ENCODE results near the gene VWA8.
"Not testable (repeated sequence)": the region's sequence is repeated elsewhere in the genome, so short reads cannot be mapped to it uniquely, and the experiment has no call there.

The VWA8 gene

DNA sequence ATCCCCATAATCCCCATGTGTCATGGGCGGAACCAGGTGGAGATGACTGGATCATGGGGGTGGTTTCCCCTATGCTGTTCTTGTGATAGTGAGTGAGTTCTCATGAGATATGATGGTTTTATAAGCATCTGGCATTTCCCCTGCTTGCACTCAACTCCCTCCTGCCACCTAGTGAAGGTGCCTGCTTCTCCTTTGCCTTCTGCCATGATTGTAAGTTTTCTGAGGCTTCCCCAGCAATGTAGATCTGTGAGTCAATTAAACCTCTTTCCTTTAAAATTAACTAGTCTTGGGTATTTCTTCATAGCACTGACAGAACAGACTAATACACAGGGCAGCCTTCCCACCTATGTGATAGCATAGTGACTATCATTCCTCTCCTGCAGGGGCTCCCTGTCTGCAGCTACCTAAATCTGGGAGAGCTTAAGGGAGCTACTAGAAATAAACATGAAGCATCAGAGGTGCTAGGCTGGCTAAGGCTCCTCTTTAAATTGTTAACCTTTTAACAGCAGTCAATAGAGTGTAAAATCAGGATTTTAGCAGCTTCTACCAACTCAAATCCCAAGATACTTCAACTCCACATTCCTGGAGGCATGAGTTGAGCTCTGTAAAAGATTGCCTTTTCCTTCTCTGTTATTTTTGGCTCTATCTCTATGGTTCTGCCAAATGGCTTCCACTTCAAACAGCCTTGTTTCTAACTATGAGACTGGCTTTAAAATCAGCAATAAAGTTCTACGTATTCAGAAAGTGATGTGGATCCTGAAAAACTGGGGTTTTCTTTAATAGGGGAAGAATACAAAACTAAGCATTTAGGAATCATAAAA is 112.3 kb downstream of the VWA8 start:
- DNase-seq: no peak

DNA sequence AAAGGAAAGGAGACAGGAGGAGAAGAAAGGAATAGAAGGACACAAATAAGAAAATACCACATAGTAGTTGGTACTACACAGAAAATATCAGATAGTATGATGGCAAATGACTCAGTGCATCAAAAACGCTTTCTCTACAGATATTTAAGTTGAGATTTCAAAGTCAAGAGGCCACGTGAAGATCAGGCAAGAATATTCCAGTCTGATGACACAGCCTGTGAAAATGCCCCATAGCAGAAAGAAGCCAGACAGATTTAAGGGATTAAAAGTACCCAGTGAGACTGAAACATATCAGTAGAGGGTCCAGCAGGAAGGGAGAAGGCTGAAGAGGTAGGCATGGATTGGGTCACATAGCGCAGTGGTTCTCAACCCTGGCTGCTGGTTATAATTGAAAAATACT is 113.7 kb downstream of the VWA8 start:
- DNase-seq: no peak

- DNase-seq: no peak
Observed at GRCh38 chr13:41842036-41842620, 118.8 kb downstream of the VWA8 start.

- DNase-seq: no peak
Observed at GRCh38 chr13:41837629-41838028, 123.3 kb downstream of the VWA8 start.

GRCh38 chr13:41835871-41836270 is 125.0 kb downstream of the VWA8 start:
- DNase-seq: no peak

- not testable (repeated sequence) for DNase-seq
Observed at GRCh38 chr13:41834697-41835096, 126.2 kb downstream of the VWA8 start.

DNA sequence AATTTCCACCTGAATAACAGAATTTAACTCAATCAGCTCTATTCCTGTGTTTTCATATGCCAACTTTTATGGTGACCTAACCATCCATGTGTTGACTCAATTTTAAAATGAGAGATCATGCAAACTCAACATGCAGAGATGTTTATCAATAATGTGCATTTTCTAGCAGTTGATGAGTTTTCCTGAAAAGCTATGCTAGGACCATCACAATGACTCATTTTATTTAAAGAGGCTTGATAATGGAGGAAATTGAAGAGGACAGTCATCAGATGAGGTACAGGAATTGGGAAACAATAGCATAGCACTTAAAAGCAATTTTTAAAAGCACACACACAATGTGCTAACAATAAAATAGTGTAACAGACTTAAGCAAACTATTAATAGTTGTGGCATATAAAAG is 127.1 kb downstream of the VWA8 start:
- DNase-seq: no peak

GRCh38 chr13:41833201-41833600 is 127.7 kb downstream of the VWA8 start:
- DNase-seq: no peak

- DNase-seq: no peak
Observed at GRCh38 chr13:41827507-41828213, 133.2 kb downstream of the VWA8 start.

DNA sequence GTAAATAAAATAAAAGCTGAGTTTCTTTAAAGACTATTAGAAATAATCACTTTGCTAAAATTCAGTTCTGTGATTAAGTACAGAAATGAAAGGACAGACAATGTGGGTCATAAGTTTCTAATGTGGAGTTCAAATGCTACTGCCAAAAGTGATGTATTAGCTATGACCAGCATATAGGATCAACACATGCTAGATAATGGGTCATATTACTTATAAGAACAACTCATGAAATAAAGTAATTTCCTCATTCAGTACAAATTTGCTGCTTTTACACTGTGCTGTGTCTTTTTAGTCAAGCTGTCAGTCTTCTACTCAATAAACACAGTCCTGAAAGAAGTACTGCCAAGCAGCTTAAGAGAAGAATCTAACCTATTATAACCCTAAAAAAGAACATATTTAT is 135.2 kb downstream of the VWA8 start:
- DNase-seq: no peak

- DNase-seq: no peak
Observed at GRCh38 chr13:41823476-41823875, 137.4 kb downstream of the VWA8 start.

DNA sequence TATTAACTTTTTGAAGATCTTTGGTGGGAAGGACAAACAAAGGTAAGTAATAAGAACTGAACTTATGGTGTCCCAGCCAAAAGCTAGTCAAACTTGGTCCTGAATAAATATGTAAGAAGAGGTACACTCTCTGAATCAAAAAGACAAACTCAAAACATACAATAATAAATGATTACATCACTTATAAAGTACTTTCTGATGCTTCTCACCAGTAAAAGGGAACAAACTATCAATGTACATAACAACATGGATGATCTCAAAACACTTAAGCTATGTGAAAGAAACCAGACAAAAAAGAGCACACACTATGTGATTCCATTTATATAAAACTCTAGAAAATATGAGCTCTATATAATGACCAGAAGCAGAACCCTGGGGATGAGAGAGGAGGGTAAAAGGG is 138.3 kb downstream of the VWA8 start:
- DNase-seq: no peak

DNA sequence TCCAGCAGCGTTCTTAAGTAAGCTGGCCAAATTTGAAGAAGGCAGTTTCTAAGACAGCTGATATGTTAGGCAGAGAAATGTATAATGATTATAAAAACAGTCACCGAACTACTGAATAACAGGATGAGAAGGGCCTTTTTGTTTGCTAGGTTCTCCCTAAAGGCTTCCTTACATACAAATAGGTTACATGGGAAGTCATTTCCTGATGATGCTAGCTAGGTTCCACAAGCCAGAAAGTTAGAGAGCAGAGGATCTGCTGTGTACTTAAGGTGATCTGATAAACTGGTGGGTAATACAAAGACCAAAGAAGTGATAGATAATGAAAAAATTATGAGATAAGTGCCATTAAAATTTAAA is 139.7 kb downstream of the VWA8 start:
- DNase-seq: no peak

- DNase-seq: no peak
Observed at GRCh38 chr13:41820581-41821237, 140.2 kb downstream of the VWA8 start.

DNA sequence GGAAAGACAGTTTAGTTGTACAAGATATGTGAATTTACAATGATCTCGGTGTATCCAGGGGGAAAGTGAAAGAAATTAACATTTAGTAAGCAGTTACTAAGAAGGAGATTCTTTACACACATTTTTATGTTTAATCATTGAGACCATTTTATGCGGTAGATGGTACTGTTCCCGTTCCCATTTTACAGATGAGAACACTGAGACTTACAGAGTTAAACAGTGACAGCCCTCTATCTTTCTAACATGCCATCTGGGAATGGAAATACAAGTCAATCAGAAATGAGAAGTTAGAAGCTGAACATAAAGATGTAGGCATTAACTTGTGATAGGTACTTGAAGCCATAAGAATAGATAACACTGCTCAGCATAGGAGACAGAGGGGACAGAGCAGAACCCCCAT is 144.9 kb downstream of the VWA8 start:
- no peak for DNase-seq

DNA sequence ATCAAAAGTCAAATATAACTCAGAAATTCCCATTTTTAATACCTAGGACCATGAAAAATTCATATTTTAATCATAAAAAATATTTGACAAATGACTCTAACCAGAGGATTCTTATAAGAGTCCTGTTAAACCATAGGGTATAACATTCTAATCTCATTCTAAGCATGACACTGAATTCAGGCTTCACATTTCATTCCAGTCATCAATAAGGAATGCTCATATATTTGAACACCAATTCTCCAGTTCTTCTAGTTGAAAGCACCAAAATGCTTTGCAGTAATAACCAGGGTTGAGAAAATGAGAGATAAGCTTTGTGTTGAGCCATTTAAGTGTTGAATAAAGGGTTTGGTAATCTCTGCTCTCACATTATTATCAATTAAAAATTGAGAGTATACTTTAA is 147.5 kb downstream of the VWA8 start:
- DNase-seq: no peak

DNA sequence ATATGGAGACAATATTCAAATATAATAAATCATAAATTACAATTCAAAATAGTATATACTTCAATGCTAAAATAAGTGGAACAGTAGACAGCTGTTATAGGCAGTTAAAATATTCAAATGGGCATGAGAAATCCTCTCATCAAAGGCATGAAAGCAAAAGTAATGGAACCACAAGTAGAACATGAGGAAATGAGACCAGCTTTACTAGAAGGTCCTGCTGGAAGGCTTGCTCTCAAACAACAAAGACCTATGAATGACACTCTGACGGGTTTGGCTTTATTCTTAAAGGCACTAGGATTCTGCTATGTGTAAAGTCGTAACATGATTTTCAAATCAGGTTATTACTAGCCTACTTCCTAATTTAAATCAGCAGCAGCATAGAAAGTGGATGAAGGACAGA is 148.1 kb downstream of the VWA8 start:
- DNase-seq: no peak

DNA sequence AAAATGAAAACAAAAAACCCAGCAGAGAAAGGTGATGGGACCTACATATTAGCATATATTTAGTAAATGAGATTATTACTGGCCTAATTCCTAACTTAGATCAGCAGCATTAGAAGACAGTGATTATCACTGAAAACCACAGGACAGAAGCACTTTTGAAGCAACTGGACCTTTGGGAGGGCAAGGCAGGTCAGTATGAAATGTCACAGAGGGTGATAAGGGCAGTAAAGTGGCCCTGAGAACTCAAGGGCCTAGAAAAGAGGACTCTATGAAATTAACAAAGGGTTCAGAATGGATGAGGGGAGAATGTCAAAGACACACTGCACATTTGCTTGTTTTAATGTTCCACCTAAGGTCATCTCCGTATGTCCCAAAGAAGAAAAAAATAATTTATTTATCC is 148.7 kb downstream of the VWA8 start:
- no peak for DNase-seq

DNA sequence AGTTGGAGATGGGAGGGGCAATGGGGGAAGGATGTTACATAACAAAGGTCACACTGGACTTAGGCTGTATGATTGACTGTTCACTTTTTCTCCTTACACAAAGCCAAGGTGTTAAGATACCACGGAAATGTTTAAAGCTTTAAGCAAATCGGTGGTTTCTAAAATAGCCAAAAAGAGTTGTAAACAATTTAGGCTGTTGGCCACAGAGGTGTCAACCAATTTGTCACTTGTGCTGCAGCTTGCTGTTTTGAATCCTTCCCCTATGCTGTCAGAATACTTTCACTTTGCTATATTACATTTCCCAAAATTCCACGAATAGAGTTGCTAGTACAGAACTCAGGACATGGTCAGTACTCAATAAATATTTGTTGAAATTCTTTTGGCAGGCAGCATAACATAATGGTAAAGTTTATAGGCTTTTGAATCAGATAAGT is 149.3 kb downstream of the VWA8 start:
- no peak for DNase-seq

GRCh38 chr13:41809962-41810361 is 150.9 kb downstream of the VWA8 start:
- no peak for DNase-seq

- DNase-seq: not testable (repeated sequence)
Observed at GRCh38 chr13:41803445-41803735, 157.5 kb downstream of the VWA8 start.

DNA sequence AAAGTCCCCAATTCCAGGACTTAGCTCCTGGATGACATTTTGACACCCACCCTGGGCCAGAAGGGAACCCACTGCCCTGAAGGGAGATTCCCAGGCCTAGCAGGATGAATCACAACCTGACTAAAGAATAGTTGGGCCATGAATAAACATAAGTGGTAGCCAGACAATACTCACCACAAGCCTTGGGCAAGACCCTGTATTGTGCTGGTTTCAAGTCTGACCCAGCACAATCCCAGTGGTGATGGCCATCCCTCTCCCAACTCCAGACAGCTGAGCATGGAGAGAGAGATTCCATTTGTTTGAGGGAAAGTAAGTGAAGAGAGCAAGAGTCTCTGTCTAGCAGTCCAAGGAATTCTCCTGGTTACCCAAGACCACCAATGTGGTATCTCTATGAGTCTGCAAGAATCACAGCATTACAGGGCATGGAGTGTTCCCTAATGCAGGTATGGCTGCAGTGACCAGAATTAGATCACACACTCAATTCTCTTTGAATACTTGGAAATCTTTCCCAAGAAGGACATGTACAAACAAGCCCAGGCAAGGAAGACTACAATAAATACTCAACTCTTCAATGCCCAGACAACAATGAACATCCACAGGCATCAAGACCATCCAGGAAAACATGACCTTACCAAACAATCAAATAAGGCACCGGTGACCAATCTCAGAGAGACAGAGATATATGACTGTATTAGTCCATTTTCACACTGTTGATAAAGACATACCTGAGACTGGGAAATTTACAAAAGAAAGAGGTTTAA is 158.0 kb downstream of the VWA8 start:
- no peak for DNase-seq

DNA sequence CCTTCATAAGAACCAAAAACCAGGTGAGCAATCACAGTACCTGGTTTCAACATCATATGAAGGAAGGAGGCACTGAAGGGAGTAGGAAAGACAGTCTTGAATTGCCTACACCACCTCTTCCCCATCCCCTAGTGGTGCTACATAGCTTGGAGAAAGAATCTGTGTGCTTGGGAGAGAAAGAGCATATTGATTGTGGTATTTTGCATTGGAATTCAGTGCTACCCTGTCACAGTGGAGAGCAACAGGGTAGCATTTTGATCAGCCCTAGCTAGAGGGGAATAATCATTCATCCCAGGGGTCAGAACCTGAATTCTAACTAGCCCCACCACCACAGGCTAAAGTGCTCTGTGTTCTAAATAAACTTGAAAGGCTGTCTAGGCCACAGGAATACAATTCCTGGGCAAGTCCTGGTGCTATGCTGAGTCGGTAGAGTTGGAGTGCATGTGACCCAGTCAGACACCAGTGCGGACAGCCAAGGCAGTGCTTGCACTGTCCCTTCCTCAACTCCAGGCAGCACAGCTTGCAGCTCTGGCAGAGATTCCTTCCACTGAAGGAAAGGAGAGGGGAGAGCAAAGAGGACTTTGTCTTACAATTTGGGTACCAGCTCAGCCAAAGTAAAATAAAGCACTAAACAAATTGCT is 158.7 kb downstream of the VWA8 start:
- no peak for DNase-seq

Data from SHP77 (cell line).